ENCODE data around the gene CACNA1G. TPM values are rescaled to one million over a fixed set of nuclear protein-coding genes. Genes with fewer than 3 reads are reported as not detected.

Gene CACNA1G
- total RNA-seq, 3 donors from 2014 or later = 0.07 to 0.32 (median 0.12) TPM

DNA sequence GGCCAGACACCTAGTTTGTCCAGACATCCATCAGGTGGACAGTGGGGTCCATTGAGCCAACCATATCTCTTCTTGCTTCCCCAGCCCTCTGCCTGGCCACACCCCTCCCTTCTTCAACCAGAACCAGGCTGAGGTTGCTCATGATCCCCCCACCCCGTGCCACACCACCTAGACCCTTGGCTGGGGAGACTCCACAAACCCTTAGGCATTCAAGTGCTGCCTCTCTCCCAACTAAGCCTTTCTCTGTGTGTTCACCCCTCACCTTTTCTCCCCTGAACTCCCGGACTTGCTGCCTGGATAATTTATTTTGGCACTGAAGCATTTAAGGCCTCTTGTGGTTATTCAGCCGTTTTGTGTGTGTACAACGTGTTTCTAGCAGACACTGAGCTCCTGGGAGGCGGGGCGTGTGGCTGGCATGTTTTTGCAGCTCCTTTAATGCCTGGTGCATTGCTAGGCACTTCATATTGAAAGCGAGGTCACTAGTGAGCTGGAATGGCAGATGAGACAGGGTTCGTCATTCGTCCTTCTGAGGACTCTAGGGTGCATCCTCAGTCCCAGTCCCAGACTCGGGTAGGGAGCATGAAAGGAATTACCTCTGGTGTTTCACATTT is 28.7 kb downstream of the CACNA1G start:
- Histone ChIP-seq H3K4me3 (no peak overlapping the region), H3K36me3 (ENCODE audit: low read depth) (no peaks in the 10 kb centered on the region), H3K9me3 (no peaks in the 10 kb centered on the region), H3K4me1 (ENCODE audit: low read depth) (no peaks in the 10 kb centered on the region)
- intact Hi-C loops (cut with DNase I, micrococcal nuclease) = no loop called here
- no peak for TF ChIP-seq CTCF (IDR thresholded peaks at IDR 0.05)
- DNase-seq = no peak
- no peak for ATAC-seq

DNA sequence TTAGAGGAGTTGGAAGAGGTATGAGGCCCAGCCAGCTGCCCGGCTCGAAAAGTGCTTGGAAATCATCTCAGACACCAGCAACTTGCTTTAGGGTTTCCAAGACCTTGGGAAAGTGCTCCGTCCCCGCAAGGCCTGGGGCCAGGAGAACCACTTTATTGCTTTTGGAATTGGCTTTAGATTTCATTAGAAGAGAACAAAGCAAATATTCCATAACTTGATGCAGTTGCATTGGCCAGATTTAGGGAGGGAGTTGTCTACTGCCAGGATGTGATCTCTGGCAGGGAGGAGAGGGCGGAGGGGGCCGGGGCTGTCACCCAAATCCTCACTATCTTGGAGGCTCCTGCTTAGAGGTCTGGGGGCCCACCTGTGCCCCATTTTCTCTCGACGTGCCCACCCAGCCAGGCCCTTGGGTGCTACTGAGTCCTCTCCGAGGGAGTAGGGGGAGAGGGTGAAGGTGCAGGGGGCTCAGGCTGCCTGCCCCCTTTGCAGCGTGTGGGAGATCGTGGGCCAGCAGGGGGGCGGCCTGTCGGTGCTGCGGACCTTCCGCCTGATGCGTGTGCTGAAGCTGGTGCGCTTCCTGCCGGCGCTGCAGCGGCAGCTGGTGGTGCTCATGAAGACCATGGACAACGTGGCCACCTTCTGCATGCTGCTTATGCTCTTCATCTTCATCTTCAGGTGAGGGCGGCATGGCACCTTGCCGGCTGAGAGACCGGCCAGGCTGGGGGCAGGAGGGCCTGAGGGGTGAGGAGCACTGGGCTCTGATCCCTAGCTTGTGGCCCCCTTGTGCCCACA is 30.6 kb downstream of the CACNA1G start:
- no peak for TF ChIP-seq CTCF (IDR thresholded peaks at IDR 0.05)
- no peak overlapping the region for H3K4me3 ChIP-seq
- no peaks in the 10 kb centered on the region for H3K4me1 ChIP-seq (ENCODE audit: low read depth)
- no peaks in the 10 kb centered on the region for H3K9me3 ChIP-seq
- DNase-seq (no peak), ATAC-seq (no peak)
- intact Hi-C loops (cut with DNase I, micrococcal nuclease) = no loop called here
- H3K36me3 ChIP-seq (ENCODE audit: low read depth) = no peaks in the 10 kb centered on the region

- intact Hi-C loops (cut with DNase I, micrococcal nuclease) = no loop called here
- Histone ChIP-seq H3K36me3 (ENCODE audit: low read depth) (no peaks in the 10 kb centered on the region), H3K4me1 (ENCODE audit: low read depth) (no peaks in the 10 kb centered on the region), H3K4me3 (no peak overlapping the region), H3K9me3 (no peaks in the 10 kb centered on the region)
- no peak for ATAC-seq
- no peak for DNase-seq
- TF ChIP-seq CTCF (IDR thresholded peaks at IDR 0.05) = no peak
These were observed 32.8 kb downstream of the CACNA1G start for GRCh38 chr17:50593321-50593720.

- no peaks in the 10 kb centered on the region for H3K36me3 ChIP-seq (ENCODE audit: low read depth)
- no peak for TF ChIP-seq CTCF (IDR thresholded peaks at IDR 0.05)
- DNase-seq (no peak), ATAC-seq (no peak)
- H3K4me3 ChIP-seq = no peak overlapping the region
- H3K4me1 ChIP-seq (ENCODE audit: low read depth) = no peaks in the 10 kb centered on the region
- intact Hi-C loops (cut with DNase I, micrococcal nuclease) = no loop called here
- no peaks in the 10 kb centered on the region for H3K9me3 ChIP-seq
These were observed 33.8 kb downstream of the CACNA1G start for GRCh38 chr17:50594128-50594823.

GRCh38 chr17:50594892-50595291 is 34.4 kb downstream of the CACNA1G start:
- DNase-seq (no peak), ATAC-seq (no peak)
- Histone ChIP-seq H3K4me1 (ENCODE audit: low read depth) (no peaks in the 10 kb centered on the region), H3K9me3 (no peaks in the 10 kb centered on the region), H3K4me3 (no peak overlapping the region), H3K36me3 (ENCODE audit: low read depth) (no peaks in the 10 kb centered on the region)
- no peak for TF ChIP-seq CTCF (IDR thresholded peaks at IDR 0.05)
- intact Hi-C loops (cut with DNase I, micrococcal nuclease) = no loop called here
